GM10847 (cell line): ENCODE data around the gene PARP2.

Source experiments
- POLR2A ChIP-seq: IDR thresholded peaks from 2 replicates; pipeline ENCODE4 v1.6.1; 2011; ENCODE audit not compliant: insufficient read length; ENCODE audit errors: extremely low read depth

PARP2 gene

DNA sequence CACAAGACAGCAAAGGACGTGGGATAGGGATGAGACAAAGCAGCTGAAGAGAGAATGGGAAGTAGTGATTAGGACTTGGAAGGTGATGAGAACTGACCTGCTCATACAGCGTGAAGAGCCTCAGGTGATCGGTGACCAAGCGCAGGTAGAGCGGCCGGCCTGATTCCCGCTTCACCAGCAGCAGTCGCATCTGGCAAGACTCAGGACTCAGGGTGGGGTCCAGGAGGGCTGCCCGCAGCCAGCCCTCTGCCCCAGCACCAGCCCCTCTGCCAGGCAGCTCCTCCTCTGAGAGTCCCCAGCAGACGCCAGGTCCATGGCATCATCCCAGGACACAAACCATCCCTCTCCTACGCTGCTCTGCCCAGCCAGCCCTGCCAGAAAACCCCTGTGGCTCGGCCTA lies 39.1 kb downstream of the PARP2 start:
- no peak for TF ChIP-seq POLR2A

DNA sequence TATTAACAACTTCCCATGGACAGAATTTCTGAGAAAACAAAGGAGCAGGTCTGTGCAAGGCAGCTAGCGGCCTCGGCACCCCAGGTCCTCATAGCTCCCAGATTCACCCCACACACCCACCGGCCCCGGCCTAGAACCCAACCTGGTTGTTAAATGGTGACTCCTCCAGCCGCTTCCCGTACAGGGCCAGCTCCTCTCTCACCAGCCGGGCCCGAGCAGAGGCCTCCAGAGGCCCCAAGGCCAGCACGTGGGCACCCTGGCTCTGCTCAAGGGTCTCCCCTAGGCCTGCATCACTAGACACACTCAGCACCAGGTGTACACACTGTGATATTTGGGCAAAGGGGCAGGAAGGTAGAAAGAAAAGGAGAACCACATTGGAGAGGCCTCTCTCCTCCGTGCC lies 39.6 kb downstream of the PARP2 start:
- no peak for TF ChIP-seq POLR2A

DNA sequence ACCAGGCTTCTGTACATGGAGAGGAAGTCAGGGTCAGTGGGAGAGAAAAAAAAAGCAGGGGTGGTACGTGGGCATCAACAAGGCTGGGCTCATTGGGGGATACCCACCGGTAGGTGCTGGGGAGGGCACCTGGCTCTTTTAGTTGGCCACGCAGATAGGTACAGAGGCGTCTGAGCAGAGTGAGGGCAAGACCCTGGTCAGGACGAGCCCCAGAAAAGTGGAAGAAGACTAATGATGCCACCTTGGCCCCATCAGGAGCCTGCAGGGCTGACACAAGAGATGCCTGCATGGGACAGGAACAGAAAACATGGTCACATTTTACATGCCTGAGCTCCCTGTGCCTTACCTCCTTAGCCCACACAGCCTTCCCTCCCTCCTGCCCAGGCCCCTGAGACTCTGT lies 40.2 kb downstream of the PARP2 start:
- no peak for TF ChIP-seq POLR2A

DNA sequence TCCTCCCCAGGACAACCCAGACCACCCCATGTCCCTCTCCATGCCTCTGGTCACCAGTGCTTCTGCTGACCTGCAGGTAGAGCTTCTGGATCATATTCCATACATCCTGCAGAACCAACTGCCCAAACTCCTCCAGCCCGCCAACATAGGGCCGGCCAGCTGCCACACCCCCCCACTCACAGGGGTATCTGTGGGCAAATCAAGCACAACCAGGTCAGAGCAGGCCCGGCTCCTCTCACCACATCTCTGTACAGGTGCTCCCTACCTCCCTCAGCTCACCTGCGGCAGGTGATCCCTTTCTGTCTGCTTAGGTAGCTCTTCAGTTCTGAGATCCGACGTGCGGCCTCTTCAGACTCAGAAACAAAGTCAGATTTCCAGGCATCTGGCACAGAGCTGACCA lies 40.9 kb downstream of the PARP2 start:
- no peak for TF ChIP-seq POLR2A

DNA sequence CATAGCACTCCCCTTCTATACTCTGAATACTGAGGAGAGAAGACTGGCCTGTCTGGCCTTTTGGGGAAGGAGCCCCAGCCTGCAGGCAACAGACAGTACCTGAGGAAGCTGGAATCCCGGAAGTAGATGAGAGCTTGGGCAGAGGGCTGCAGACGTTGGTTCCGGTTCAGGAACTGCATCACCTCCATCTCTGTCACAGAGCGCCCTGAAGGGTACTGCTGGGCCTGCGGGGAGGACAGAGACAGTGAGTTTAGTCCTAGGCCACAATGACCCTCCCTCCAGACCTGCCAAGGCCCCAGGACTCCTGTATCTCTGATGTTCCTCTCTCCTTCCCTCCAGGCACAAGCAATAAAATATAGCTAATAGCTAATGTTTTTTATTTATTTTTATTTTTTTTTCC lies 41.5 kb downstream of the PARP2 start:
- TF ChIP-seq POLR2A = no peak

DNA sequence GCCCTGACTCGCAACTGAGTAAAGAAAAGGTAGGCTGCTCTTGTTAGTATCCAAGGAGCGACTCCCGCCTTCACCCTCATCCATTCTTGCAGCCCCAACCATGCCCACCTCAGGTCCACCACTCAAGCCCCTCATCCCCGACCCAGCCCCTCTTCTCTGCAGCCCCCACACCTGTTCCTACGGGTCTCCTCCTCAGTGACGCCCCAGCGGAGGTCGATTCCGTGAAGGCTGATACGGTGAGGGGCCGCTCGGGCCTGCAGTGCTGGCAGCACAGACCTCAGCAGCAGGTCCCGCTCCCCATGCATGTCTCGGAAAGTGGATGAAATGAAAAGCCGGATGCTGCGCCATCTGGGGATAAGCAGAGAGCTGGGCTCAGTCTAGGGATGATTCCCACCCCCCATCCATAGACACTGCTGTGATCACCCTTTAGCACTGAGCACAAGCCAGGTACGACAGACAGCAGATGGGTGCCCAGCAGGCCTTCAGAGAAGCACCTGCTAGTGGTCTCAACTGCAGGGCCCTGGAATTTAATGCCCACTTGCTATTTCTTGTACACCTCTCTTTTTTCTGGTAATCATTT lies 42.9 kb downstream of the PARP2 start:
- no peak for TF ChIP-seq POLR2A

DNA sequence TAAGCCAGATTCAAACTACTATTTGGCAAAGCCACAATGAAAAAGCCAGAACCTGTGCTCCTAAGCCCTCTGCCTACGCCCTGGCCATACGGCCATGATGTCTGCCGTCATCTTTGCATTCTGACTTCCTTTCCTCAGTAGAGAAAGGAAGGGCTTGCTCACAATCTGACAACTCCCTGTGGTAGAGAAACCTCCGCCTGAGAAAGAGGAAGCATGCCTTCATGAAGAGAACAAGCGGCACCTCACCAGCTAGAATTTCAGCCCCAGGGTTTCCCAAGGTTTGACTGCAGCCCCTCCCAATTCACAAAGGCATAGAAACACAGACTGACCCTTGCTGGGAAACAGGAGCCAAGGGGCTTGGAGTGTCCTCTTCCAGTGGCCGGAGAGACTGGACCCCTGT lies 44.1 kb downstream of the PARP2 start:
- TF ChIP-seq POLR2A = no peak

DNA sequence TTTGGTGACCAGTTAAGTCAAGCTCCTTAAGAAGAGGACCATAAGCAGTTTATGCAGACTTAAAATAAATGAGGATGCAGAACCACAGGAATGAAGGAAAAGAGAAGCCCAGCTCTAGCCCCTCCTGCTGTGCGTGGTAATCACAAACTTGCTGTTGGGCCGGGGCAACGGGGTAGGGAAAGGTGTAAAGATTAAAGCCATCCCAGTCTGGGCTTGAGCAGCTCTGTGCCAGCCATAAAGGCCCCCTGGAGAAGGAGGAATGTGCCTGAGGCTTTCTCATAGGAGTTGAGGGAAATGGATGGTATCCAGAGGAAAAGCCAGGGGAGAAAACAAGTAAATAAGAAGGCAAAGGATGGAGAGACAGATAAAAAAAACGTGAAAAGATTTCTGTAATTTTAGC lies 44.7 kb downstream of the PARP2 start:
- TF ChIP-seq POLR2A = no peak

DNA sequence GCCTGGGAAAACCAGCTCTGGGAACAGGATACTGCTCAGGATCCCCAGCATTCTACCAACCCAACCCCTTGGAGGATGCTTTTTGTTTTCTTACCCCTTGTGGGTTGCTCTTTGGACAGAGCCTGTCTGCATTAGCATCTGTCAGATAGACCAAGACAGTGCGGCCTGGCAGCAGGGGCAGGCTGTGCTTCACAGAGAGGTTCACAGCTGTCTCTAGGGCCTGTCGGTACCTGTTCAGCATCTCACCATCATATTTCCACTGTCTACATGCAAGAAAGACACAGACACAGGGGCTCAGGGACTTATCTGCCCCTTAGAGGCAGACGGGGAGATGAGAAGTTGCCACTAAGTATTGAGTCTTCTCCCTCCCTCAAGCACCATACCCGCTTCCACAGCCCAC lies 48.1 kb downstream of the PARP2 start:
- no peak for TF ChIP-seq POLR2A

DNA sequence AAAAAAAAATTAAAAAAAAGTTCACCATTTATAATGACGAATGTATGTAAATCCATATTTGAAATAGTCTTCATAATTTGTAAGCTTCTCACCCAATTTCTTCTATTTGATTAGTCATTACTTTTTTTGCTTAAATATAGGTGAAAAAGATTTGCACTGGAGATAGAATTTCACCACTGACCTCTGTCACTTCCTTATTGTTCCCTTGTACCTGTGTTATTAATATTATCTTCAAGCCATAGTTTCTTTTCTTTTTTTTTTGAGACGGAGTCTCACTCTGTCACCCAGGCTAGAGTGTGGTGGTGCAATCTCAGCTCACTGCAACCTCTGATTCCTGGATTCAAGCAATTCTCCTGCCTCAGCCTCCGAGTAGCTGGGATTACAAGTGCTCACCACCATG lies 54.1 kb downstream of the PARP2 start:
- TF ChIP-seq POLR2A = no peak

DNA sequence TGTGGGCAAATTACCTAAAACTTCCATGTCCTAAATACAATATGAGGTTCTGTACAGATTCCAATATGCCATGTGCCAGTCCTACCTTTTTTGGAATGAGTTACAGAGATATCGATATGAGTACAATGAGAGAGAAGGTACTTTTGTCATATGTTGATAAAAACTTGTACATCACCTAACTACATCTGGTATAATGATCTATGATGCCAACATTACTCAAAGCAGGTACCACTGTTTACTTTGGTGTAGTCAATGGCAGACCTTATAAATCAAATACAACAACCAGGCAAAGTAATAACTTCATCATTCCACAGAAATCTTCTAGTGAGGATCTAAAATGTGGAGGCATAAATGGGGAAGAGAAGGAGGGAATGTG lies 57.1 kb downstream of the PARP2 start:
- no peak for TF ChIP-seq POLR2A

DNA sequence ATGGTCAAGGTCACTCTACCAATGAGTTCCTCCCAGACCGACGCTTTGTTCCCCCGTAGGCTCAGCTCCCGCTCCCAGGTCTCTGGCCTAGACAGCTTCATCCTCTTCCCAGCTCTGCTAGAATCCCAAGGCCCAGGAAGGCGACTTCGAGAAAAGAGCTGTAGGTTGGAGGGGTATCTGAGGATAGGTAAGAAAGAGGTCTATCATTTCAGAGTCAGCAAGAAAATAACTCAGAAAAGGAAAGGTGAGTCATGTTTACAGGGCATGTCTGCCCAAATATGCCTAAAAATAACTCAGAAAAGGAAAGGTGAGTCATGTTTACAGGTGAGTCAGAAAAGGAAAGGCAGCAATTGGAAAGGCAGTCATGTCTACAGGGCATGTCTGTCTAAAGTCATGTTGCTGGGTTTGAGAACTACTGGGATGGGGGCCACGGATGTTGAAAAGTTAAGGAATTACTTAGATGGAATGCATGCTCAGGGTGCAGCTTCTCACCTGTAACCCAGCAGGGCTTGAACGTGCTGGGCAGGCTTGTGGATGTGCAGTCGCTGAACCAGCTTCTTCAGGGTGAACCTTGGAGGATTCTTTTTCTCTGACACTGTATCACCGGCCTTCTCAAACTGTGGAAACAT lies 57.6 kb downstream of the PARP2 start:
- TF ChIP-seq POLR2A = no peak

DNA sequence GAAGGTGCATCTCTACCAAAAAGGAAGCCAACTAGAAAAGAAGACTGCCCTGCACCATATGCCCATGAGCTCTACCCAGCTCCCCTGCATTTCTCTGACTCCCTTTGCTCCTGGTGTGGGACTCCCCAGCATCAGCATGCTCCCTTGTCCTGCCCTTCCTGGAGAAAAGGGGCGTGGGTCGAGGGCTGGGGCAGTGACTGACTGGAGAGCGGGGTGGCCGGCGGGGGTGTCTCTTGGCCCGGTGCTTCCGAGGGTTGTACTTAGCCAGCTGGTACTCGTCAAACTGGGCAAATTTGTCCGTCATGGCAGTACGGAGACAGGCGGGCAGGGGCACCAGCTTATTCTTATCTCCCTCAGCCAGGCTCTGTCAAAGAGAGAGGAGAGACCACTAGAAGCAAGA lies 60.1 kb downstream of the PARP2 start:
- no peak for TF ChIP-seq POLR2A
